NK-92 (cell line): Measurements from ENCODE around the gene WNK2.
"Not testable (repeated sequence)": the region's sequence is repeated elsewhere in the genome, so short reads cannot be mapped to it uniquely, and the experiment has no call there.

Source experiments
- DNase-seq: peaks from one replicate; lab custom pipeline; 2025; ENCODE audit not compliant: unreplicated experiment; lab: John Stamatoyannopoulos, UW

The WNK2 gene

DNA sequence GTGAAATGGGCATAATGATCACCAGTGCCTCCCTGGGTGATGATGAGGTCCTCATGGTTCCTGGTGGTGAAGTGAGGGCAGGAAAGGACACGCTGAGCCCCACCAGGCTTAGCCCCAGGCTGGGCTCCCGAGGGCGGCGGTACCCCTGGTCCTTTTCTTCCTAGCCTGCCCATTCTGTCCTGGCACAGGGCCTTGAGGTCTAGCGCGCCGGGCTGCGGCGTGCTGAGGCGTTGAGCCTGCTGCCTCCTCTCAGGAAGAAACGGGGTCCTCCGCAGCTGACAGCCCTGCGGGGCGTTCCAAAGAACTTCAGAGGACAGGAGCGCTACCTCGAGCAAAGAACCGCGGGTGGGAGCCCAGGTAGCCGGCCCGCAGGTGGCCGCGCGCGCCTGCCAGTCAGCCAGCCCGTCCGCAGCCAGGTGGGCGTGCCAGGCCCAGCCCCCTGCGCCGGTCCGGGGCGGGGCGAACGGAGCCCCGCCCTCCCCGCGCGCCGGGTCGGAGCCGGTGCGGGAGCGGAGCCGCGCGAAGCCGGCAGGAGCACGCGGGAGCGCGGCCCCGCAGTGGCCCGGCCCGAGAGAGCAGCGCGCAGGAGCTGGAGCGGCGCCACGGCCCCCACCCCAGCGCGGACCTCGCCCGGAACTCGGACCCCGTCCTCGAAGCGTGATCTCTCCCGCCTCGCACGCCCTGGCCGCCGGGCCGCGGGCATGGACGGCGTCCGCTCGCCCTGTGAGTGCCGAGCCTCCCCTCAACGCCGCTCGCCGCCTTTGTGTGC, at the start of gene WNK2:
Gene WNK2 (plus strand): TSS at position 477 of the 769 bp plus-strand sequence. CDS start 791 bp downstream, outside the sequence.
- DNase-seq, result no peak

- DNase-seq, result no peak
These were observed 49.0 kb upstream of the WNK2 start for GRCh38 chr9:93134740-93135444.

DNA sequence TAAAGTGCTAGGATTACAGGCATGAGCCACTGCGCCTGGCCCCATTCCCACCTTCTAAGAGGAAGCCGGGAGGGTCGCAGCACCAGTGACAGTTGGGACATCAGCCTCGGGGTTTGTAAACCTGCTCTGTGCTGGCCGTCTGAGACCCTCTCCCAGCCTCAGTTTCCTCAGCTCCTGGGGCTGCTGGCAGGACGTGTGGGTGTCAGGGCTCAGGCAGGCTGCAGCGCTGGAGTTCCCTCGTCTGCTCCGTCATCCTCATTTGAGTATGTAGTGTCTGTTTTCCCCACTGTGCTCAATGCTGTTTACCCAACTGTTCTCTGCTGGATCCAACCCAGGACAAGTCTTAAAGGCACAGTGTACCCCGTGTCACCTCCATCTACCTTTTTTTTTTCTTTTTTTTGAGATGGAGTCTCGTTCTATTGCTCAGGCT, 47.9 kb upstream of the WNK2 start:
- no peak for DNase-seq

GRCh38 chr9:93137362-93137761, 46.6 kb upstream of the WNK2 start:
- DNase-seq, result no peak

- no peak for DNase-seq
These were observed 45.7 kb upstream of the WNK2 start for GRCh38 chr9:93138171-93138764.

DNA sequence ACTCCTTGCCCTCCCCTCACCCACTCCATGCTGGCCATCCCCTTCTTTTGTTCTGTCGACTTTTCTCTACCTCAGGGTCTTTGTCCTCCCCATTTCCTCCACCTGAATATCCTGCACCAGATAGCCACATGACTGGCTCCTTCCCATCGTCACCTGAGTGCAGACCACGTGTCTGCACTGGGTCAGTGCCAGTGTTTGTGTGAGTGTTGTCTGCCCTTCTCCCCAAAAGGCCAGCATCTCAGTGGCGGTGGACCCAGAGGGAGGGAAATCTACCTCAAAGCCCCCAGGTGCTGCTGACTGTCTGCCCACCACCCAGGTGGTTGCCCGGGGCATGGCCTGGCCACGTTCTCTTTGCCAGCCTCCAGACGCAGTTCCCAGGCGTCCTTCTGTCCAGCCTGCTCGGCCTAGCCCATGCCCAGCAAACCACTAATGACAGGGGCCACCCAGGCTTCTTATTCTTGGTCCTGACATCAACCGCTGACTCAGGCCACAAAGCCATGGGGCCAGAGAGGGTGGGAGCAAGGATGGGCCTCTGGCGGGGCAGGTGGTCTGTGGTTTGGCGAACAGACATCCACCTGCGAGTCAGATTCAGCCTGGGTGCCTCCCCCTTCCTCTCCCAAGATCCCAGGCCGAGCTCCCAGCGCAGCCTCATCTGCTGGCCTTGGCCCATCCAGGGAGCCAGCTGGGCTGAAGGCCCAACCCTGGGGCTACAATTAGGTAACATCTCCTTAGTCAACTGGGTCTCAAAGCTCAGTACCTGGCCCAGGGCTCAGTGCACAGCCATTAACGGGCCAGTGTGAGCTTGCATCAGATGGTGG, 44.4 kb upstream of the WNK2 start:
- no peak for DNase-seq

GRCh38 chr9:93141771-93142483, 42.0 kb upstream of the WNK2 start:
- DNase-seq, result no peak

DNA sequence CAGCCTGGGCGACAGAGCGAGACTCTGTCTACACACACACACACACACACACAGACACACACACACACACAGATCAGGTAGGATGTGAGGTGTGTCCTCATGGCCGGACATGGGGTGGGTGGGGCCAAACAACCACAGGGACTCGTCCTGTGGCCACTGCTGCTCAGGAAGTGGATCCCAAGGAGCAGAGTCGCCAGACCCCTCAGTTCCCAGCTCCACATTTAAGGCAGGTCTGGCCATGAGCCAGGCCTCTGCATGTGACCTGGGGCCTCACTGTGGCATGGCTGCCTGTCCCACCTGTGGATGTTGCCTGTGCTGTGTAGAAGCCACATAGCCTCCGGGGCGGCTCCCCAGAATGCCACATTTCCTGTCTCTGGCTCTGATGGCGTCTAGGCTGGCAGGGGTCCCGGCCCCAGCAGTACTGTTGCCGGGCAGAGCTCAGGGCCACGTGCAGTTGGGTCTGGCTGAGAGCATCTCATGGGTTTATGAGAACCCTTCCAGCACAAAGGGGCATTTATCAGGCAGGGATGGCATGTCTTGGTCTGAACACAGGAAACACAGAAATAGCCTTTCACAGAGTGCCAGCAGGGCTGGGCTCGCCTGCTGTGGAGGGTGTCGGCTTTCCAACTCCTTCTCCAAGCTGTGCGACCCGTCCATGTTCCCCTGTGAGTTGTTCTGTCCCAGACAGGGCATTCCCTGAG, 40.0 kb upstream of the WNK2 start:
- DNase-seq, result no peak

- DNase-seq, result not testable (repeated sequence)
These were observed 37.2 kb upstream of the WNK2 start for GRCh38 chr9:93146696-93147095.

GRCh38 chr9:93147632-93148031, 36.3 kb upstream of the WNK2 start:
- DNase-seq, result no peak

DNA sequence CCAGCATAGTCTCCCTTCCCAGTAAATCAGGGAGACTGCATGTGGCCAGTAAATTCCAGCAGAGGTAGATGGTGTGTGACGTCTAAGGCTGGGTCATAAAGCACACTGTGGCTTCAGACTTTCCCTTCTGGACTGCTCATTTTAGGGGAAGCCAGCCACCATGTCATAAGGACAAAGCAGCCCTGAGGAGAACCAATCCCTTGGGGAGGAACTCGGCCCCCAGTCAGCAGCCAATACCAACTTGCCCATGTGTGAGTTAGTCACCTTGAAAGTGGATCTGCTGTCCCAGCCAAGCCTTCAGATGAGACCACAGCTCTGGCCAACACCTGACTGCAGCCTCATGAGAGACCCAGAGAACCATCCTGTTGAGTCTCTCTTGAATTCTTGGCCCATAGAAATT, 35.2 kb upstream of the WNK2 start:
- no peak for DNase-seq

DNA sequence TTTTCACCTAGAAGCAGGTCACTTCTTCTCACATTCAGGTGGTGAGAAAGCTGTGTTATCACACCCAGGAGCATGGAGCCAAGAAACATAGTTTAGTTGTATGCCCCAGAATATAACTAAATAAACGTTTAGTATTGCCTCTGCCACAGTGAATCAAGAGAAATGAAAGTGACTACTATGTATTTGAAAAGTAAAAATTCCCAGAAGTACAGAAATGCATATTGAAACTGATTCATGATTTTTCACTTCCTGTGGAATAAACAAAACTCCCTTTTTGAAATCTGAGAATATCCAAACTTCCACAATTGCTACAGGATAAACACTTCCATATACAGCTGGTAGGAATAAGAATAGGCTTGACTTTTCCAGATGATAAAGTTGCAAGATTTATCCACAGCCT, 34.6 kb upstream of the WNK2 start:
- DNase-seq, result no peak

- DNase-seq, result no peak
These were observed 32.7 kb upstream of the WNK2 start for GRCh38 chr9:93151097-93151784.

DNA sequence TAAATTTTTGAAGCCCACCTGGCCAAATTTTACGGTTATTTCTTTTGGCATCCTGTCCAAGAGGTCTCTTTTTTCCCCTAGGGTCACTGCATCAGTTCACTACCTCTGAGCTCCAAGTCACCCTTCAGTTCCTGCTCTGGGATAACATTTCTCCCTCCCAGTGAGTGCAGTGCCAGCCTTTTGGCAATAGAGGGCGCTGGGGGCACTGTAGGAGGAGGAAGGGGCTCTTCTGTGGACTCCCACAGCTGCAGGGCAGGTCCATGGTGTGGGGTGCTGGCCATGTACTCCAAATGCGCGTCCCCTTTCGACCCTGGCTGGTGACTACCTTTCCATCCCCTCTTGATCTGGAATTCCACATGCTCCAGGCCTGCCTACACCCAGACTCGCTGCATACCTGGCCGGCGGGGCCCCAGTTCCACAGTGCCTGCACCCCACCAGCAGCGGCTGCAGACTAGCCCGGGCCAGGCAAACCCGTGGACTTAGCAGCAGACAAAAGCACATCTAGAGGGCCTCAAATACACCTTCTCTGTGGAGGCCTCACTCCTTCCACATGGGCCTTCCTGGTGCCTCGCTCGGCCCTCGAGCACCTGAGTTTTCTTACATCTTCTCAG, 29.5 kb upstream of the WNK2 start:
- no peak for DNase-seq

- no peak for DNase-seq
These were observed 28.0 kb upstream of the WNK2 start for GRCh38 chr9:93155716-93156474.

- no peak for DNase-seq
These were observed 27.4 kb upstream of the WNK2 start for GRCh38 chr9:93156475-93157008.

- no peak for DNase-seq
These were observed 24.1 kb upstream of the WNK2 start for GRCh38 chr9:93159601-93160471.
